ENCODE data around the gene LSM4. TPM values are rescaled to one million over a fixed set of nuclear protein-coding genes. Genes with fewer than 3 reads are reported as not detected.

LSM4 gene
- total and polyA plus RNA-seq, 2 of the 13 experiments (the other 11 are each of a cell fraction or from before 2014, with no cell fraction given): 65.8 to 166 TPM

GRCh38 chr19:18279516-18280246, 43.2 kb downstream of the LSM4 start (continued):
- TF ChIP-seq, protein P1, sequence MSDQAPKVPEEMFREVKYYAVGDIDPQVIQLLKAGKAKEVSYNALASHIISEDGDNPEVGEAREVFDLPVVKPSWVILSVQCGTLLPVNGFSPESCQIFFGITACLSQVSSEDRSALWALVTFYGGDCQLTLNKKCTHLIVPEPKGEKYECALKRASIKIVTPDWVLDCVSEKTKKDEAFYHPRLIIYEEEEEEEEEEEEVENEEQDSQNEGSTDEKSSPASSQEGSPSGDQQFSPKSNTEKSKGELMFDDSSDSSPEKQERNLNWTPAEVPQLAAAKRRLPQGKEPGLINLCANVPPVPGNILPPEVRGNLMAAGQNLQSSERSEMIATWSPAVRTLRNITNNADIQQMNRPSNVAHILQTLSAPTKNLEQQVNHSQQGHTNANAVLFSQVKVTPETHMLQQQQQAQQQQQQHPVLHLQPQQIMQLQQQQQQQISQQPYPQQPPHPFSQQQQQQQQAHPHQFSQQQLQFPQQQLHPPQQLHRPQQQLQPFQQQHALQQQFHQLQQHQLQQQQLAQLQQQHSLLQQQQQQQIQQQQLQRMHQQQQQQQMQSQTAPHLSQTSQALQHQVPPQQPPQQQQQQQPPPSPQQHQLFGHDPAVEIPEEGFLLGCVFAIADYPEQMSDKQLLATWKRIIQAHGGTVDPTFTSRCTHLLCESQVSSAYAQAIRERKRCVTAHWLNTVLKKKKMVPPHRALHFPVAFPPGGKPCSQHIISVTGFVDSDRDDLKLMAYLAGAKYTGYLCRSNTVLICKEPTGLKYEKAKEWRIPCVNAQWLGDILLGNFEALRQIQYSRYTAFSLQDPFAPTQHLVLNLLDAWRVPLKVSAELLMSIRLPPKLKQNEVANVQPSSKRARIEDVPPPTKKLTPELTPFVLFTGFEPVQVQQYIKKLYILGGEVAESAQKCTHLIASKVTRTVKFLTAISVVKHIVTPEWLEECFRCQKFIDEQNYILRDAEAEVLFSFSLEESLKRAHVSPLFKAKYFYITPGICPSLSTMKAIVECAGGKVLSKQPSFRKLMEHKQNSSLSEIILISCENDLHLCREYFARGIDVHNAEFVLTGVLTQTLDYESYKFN (CRISPR knock-in tag; conservative IDR thresholded peaks at IDR 0.05): peak; percentile 52
- no peak for TF ChIP-seq GPN1 (CRISPR knock-in tag; IDR thresholded peaks at IDR 0.05; ENCODE audit: borderline replicate concordance)
- TF ChIP-seq, protein P2, sequence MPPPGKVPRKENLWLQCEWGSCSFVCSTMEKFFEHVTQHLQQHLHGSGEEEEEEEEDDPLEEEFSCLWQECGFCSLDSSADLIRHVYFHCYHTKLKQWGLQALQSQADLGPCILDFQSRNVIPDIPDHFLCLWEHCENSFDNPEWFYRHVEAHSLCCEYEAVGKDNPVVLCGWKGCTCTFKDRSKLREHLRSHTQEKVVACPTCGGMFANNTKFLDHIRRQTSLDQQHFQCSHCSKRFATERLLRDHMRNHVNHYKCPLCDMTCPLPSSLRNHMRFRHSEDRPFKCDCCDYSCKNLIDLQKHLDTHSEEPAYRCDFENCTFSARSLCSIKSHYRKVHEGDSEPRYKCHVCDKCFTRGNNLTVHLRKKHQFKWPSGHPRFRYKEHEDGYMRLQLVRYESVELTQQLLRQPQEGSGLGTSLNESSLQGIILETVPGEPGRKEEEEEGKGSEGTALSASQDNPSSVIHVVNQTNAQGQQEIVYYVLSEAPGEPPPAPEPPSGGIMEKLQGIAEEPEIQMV (CRISPR knock-in tag; IDR thresholded peaks at IDR 0.05; ENCODE audit: low read depth): no peak
- no peak for TF ChIP-seq RNF2 (conservative IDR thresholded peaks at IDR 0.05; ENCODE audit: low read depth)
- peak; percentile 56 for TF ChIP-seq YY1 (IDR thresholded peaks at IDR 0.05; ENCODE audit: insufficient read depth, insufficient replicate concordance, low read depth, low read length)
- TF ChIP-seq, protein P3, sequence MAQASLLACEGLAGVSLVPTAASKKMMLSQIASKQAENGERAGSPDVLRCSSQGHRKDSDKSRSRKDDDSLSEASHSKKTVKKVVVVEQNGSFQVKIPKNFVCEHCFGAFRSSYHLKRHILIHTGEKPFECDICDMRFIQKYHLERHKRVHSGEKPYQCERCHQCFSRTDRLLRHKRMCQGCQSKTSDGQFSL (CRISPR knock-in tag; IDR thresholded peaks at IDR 0.05): no peak
- TF ChIP-seq, protein P4, sequence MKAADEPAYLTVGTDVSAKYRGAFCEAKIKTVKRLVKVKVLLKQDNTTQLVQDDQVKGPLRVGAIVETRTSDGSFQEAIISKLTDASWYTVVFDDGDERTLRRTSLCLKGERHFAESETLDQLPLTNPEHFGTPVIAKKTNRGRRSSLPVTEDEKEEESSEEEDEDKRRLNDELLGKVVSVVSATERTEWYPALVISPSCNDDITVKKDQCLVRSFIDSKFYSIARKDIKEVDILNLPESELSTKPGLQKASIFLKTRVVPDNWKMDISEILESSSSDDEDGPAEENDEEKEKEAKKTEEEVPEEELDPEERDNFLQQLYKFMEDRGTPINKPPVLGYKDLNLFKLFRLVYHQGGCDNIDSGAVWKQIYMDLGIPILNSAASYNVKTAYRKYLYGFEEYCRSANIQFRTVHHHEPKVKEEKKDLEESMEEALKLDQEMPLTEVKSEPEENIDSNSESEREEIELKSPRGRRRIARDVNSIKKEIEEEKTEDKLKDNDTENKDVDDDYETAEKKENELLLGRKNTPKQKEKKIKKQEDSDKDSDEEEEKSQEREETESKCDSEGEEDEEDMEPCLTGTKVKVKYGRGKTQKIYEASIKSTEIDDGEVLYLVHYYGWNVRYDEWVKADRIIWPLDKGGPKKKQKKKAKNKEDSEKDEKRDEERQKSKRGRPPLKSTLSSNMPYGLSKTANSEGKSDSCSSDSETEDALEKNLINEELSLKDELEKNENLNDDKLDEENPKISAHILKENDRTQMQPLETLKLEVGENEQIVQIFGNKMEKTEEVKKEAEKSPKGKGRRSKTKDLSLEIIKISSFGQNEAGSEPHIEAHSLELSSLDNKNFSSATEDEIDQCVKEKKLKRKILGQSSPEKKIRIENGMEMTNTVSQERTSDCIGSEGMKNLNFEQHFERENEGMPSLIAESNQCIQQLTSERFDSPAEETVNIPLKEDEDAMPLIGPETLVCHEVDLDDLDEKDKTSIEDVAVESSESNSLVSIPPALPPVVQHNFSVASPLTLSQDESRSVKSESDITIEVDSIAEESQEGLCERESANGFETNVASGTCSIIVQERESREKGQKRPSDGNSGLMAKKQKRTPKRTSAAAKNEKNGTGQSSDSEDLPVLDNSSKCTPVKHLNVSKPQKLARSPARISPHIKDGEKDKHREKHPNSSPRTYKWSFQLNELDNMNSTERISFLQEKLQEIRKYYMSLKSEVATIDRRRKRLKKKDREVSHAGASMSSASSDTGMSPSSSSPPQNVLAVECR (CRISPR knock-in tag; IDR thresholded peaks at IDR 0.05; ENCODE audit: borderline replicate concordance): peak; percentile 53; the same call in 1 of the 2 replicates
- 0 out of 2 replicates have a peak, but pooled peaks have one; percentile 4 for TF ChIP-seq ZNF121 (CRISPR knock-in tag; IDR thresholded peaks at IDR 0.05)
- peak; percentile 88; the same call in 1 of the 2 replicates for TF ChIP-seq FIP1L1 (IDR thresholded peaks at IDR 0.05; ENCODE audit: borderline replicate concordance, insufficient read depth, low read depth, low read length)
- no peak for TF ChIP-seq MAF1 (CRISPR knock-in tag; IDR thresholded peaks at IDR 0.05; ENCODE audit: borderline replicate concordance)
- TF ChIP-seq PHF21A (CRISPR knock-in tag; IDR thresholded peaks at IDR 0.05): peak; percentile 40; the same call in 1 of the 2 replicates
- TF ChIP-seq DRAP1 (CRISPR knock-in tag; IDR thresholded peaks at IDR 0.05): peak; percentile 79
- no peak for TF ChIP-seq ZBTB1 (CRISPR knock-in tag; IDR thresholded peaks at IDR 0.05; ENCODE audit: borderline replicate concordance)
- no peak for TF ChIP-seq ZBTB8A (CRISPR knock-in tag; IDR thresholded peaks at IDR 0.05; ENCODE audit: borderline replicate concordance, low read depth)
- peak; percentile 53; the same call in 1 of the 2 replicates for TF ChIP-seq YEATS2 (CRISPR knock-in tag; IDR thresholded peaks at IDR 0.05; ENCODE audit: borderline replicate concordance)
- no peak for TF ChIP-seq HNRNPUL1 (IDR thresholded peaks at IDR 0.05; ENCODE audit: low read depth, low read length)
- TF ChIP-seq PPARG (CRISPR knock-in tag; conservative IDR thresholded peaks at IDR 0.05): no peak; the same call in 1 of the 2 replicates
- no peak for TF ChIP-seq MEIS2 (CRISPR knock-in tag; IDR thresholded peaks at IDR 0.05)
